ENCODE data around the gene CHRNA9. TPM values are rescaled to one million over a fixed set of nuclear protein-coding genes. Genes with fewer than 3 reads are reported as not detected.
A peak's percentile ranks its signal among the peaks of the same experiment; 100 is the strongest.

CHRNA9 gene
- total RNA-seq, 1 experiment from 2014 or later: not detected

DNA sequence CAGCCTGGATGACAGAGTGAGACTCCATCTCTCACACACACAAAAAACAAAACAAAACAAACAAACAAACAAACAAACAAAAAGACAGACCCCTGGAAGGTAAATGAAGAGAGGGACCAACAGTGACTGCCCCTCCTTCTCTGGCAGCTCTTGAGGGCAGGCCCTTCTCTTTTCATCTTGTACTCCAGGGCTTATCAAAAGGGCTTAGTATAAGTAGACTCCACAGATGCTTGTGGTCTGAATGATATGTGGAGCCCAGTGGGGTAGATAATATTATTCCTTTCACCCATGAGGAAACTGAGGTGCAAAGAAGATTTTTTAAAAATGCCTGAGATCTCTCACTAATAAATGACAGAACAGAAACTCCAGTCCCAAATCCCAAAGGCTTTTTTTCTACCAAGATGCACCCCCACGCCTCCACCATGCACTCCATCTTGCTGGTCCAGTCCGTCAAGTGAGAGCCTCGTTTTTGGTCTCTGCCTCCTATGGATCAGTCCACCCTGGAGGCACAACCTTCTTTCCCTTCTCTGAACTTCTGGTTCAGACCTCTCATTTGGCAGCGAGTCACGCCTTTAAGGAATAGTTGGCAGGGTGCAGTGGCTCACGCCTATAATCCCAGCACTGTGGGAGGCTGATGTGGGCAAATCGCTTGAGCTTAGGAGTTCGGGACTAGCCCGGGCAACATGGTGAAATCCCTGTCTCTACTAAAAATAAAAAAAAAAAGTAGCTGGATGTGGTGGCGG lies 17.0 kb upstream of the CHRNA9 start:
- no peaks in the 10 kb centered on the region for H3K9me3 Mint-ChIP-seq (ENCODE audit: unreplicated experiment)
- no peak overlapping the region for H3K27ac Mint-ChIP-seq (ENCODE audit: unreplicated experiment)
- H3K27me3 ChIP-seq (replicated peaks; ENCODE audit: control insufficient read depth, insufficient read depth, low read length): no peaks in the 10 kb centered on the region
- ChIA-PET CTCF (interaction anchor here (0.9 to 1.8 kb wide), 6 partner anchors 7 to 262 kb away, joined by 3 to 15 read pairs (median 3); partner anchors contain the start of gene N4BP2), POLR2A (no interaction called here)
- BruUV-seq (replicated peaks): no TSS peak
- no peaks in the 10 kb centered on the region for H3K27me3 Mint-ChIP-seq (ENCODE audit: insufficient read depth, unreplicated experiment)
- no peaks in the 10 kb centered on the region for H3K36me3 Mint-ChIP-seq (ENCODE audit: insufficient read depth, unreplicated experiment)
- TF ChIP-seq, protein P1, sequence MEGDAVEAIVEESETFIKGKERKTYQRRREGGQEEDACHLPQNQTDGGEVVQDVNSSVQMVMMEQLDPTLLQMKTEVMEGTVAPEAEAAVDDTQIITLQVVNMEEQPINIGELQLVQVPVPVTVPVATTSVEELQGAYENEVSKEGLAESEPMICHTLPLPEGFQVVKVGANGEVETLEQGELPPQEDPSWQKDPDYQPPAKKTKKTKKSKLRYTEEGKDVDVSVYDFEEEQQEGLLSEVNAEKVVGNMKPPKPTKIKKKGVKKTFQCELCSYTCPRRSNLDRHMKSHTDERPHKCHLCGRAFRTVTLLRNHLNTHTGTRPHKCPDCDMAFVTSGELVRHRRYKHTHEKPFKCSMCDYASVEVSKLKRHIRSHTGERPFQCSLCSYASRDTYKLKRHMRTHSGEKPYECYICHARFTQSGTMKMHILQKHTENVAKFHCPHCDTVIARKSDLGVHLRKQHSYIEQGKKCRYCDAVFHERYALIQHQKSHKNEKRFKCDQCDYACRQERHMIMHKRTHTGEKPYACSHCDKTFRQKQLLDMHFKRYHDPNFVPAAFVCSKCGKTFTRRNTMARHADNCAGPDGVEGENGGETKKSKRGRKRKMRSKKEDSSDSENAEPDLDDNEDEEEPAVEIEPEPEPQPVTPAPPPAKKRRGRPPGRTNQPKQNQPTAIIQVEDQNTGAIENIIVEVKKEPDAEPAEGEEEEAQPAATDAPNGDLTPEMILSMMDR (IDR thresholded peaks at IDR 0.05; ENCODE audit: insufficient read depth in 1 of 2, low read depth in 1 of 2, low read length in 1 of 2, severe bottlenecking in 1 of 2, unreplicated experiment in 1 of 2): no peak
- no peaks in the 10 kb centered on the region for H3K36me3 ChIP-seq (ENCODE audit: control insufficient read depth, insufficient read depth, low read length)
- H3K4me1 Mint-ChIP-seq (ENCODE audit: low read depth, unreplicated experiment): peaks cover 30% of the 10 kb centered on the region
- H3K4me3 ChIP-seq (ENCODE audit: low read depth, low read length): no peak overlapping the region
- intact Hi-C loops (cut with micrococcal nuclease; ENCODE audit: unreplicated experiment): loop anchor here (2.0 to 5.0 kb wide), 2 partner anchors 167 to 261 kb away; partner anchors contain the start of gene N4BP2
- no peaks in the 10 kb centered on the region for H3K9me3 ChIP-seq
- H3K4me3 Mint-ChIP-seq (ENCODE audit: unreplicated experiment): no peak overlapping the region
- no peak for DNase-seq
- H3K4me1 ChIP-seq: peaks cover 13% of the 10 kb centered on the region; the same call in 1 of the 2 replicates

DNA sequence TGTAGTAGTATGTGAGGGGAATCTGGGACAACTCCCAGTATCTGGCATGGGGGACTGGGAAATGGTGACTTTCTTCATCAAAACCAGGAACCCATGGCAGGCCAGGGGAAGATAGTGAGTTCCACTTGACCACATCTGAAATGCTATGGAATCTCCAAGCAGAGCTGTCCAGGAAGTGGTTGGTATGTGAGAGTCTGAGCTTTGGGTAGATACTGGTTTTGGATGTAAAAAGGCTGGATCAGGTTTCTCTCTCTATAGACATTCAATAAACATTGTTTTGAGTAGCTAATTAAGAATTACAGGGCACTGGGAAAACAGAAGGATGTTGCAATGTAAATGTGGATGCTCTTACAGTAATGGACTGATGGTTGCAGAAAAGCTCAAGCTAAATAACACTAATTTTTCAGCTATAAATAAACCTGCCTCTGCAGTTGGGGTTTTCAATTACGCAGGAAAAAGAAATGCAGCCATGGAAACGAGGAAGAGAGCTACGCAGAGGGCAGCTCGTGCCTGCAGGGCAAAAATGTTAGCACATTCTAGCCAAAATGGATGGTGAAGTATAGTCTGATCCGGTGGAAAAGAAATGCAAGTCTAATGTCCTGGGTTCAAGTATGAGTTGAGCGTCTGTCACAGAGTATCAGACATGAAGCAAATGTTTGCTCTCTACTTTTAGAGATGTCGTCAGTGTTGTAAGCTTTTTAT lies 13.4 kb upstream of the CHRNA9 start:
- Mint-ChIP-seq H3K9me3 (ENCODE audit: unreplicated experiment) (no peaks in the 10 kb centered on the region), H3K27me3 (ENCODE audit: insufficient read depth, unreplicated experiment) (no peaks in the 10 kb centered on the region), H3K36me3 (ENCODE audit: insufficient read depth, unreplicated experiment) (no peaks in the 10 kb centered on the region), H3K27ac (ENCODE audit: unreplicated experiment) (peak overlapping the region; percentile 51), H3K4me1 (ENCODE audit: low read depth, unreplicated experiment) (peaks cover 26% of the 10 kb centered on the region), H3K4me3 (ENCODE audit: unreplicated experiment) (no peak overlapping the region)
- ChIA-PET POLR2A (no interaction called here), CTCF (interaction anchor here (0.5 to 1.1 kb wide), 2 partner anchors 219 to 517 kb away, joined by 3 to 5 read pairs; no protein-coding TSS in a partner anchor)
- Histone ChIP-seq H3K9me3 (no peaks in the 10 kb centered on the region), H3K4me1 (peaks cover 14% of the 10 kb centered on the region; the same call in 1 of the 2 replicates), H3K27me3 (replicated peaks; ENCODE audit: control insufficient read depth, insufficient read depth, low read length) (no peaks in the 10 kb centered on the region), H3K36me3 (ENCODE audit: control insufficient read depth, insufficient read depth, low read length) (no peaks in the 10 kb centered on the region), H3K4me3 (ENCODE audit: low read depth, low read length) (no peak overlapping the region)
- TF ChIP-seq, protein P1 (IDR thresholded peaks at IDR 0.05; ENCODE audit: insufficient read depth in 1 of 2, low read depth in 1 of 2, low read length in 1 of 2, severe bottlenecking in 1 of 2, unreplicated experiment in 1 of 2): no peak
- DNase-seq: no peak
- no TSS peak for BruUV-seq (replicated peaks)
- intact Hi-C loops (cut with micrococcal nuclease; ENCODE audit: unreplicated experiment): no loop called here

DNA sequence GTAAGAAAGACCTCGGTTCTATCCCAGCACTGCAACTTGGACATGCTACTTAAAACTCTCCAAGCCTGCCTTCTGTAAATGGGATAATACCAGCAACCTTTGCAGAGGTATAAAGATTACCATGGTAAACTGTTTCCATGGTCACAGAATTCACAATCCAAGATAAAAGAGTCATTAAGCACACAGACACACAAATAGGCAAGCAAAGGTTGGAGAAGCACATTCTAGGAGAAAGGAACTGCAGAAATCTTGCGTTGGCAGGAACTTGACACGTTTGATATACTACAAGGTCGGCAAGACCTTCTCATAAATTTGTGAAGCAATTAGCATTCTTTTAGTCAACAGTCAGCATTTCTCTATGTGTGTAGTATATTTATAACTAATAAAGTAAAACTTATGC lies 12.3 kb upstream of the CHRNA9 start:
- TF ChIP-seq, protein P1 (IDR thresholded peaks at IDR 0.05; ENCODE audit: insufficient read depth in 1 of 2, low read depth in 1 of 2, low read length in 1 of 2, severe bottlenecking in 1 of 2, unreplicated experiment in 1 of 2): no peak
- no peaks in the 10 kb centered on the region for H3K9me3 ChIP-seq
- H3K4me3 Mint-ChIP-seq (ENCODE audit: unreplicated experiment): no peak overlapping the region
- intact Hi-C loops (cut with micrococcal nuclease; ENCODE audit: unreplicated experiment): no loop called here
- POLR2A ChIA-PET: no interaction called here
- H3K4me1 ChIP-seq: peaks cover 13% of the 10 kb centered on the region; the same call in 1 of the 2 replicates
- no TSS peak for BruUV-seq (replicated peaks)
- H3K9me3 Mint-ChIP-seq (ENCODE audit: unreplicated experiment): no peaks in the 10 kb centered on the region
- peak in 1 of 2 experiments; percentile 16 for DNase-seq
- H3K27me3 ChIP-seq (replicated peaks; ENCODE audit: control insufficient read depth, insufficient read depth, low read length): no peaks in the 10 kb centered on the region; the same call in 1 of the 2 replicates
- H3K4me1 Mint-ChIP-seq (ENCODE audit: low read depth, unreplicated experiment): peaks cover 20% of the 10 kb centered on the region
- CTCF ChIA-PET: interaction anchor here (1.1 kb wide), 1 partner anchor 516 kb away, joined by 3 read pairs; no protein-coding TSS in a partner anchor
- H3K36me3 ChIP-seq (ENCODE audit: control insufficient read depth, insufficient read depth, low read length): no peaks in the 10 kb centered on the region
- no peaks in the 10 kb centered on the region for H3K36me3 Mint-ChIP-seq (ENCODE audit: insufficient read depth, unreplicated experiment)
- peak overlapping the region; percentile 15 for H3K27ac Mint-ChIP-seq (ENCODE audit: unreplicated experiment)
- H3K27me3 Mint-ChIP-seq (ENCODE audit: insufficient read depth, unreplicated experiment): no peaks in the 10 kb centered on the region
- H3K4me3 ChIP-seq (ENCODE audit: low read depth, low read length): no peak overlapping the region

Measured in Caco-2 (cell line).